ENCODE measurements around the gene PCDHGA12. TPM values are rescaled to one million over a fixed set of nuclear protein-coding genes. Genes with fewer than 3 reads are reported as not detected.

Gene PCDHGA12
- total and polyA plus RNA-seq, 10 of the 15 experiments (the other 5 are each of a cell fraction or from before 2014, with no cell fraction given) = 0.04 to 0.79 (median 0.36) TPM; not detected in 2

DNA sequence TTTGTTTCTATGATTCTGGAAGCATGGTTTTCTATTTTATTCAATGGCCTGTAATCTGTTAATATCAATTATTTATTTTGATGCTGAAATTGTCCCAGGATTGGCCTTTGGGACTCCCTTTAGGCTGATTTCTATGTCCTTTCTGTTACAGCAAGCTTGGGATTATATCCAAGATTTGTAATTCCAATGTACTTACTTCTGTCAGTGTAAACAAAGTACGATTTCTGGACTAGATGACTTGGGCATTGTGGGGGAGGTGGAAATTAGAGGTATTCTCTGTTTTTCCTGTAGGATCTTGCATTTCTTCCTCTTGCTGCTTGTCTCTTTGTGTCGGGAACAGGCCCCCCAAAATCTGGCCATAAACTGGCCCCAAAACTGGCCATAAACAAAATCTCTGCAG is 3.7 kb downstream of the PCDHGA12 start:
- ChIA-PET RAD21 (ENCODE audit: unreplicated experiment) (no interaction called here), SMC1A (ENCODE audit: uncharacterized antibody, unreplicated experiment) (no interaction called here), CTCF (interaction anchor here (1.2 kb wide), 1 partner anchor 90 kb away, joined by 3 read pairs; no protein-coding TSS in a partner anchor), POLR2A (no interaction called here)
- H3K4me2 ChIP-seq (ENCODE audit: control insufficient read depth, insufficient read depth) = no peak overlapping the region
- FAIRE-seq (no peak), DNase-seq (ENCODE audit: low read depth, low spot score) (no peak), ATAC-seq (no peak)
- H4K20me1 ChIP-seq (ENCODE audit: control insufficient read depth, insufficient read depth) = no peaks in the 10 kb centered on the region
- H3K79me2 ChIP-seq (ENCODE audit: control insufficient read depth, insufficient read depth, low read length) = no peaks in the 10 kb centered on the region
- H3K9me3 ChIP-seq (replicated peaks; ENCODE audit: control insufficient read depth, insufficient read depth, low read length) = peaks cover 13% of the 10 kb centered on the region; the same call in 2 of the 3 replicates
- in situ Hi-C loops (cut with MboI) (no loop called here), intact Hi-C loops (cut with micrococcal nuclease; ENCODE audit: unreplicated experiment) (no loop called here)
- no peak overlapping the region for H3K9ac ChIP-seq (ENCODE audit: control insufficient read depth, insufficient read depth, low read length)
- no peak overlapping the region for H3K4me3 ChIP-seq
- no peaks in the 10 kb centered on the region for H3K27me3 ChIP-seq (replicated peaks in 1 of 2; ENCODE audit: control insufficient read depth in 2 of 2, insufficient read depth in 2 of 2, low read length in 1 of 2)
- TF ChIP-seq ASH2L (IDR thresholded peaks at IDR 0.05; ENCODE audit: borderline replicate concordance, low read depth) (no peak), EZH2 (IDR thresholded peaks at IDR 0.05; ENCODE audit: borderline replicate concordance, control insufficient read depth, low read depth, low read length) (no peak), ZNF24 (IDR thresholded peaks at IDR 0.05) (no peak)
- H3K27ac ChIP-seq (ENCODE audit: control insufficient read depth, insufficient read depth) = no peak overlapping the region
- no peaks in the 10 kb centered on the region; the same call in 1 of the 2 replicates for H3K4me1 ChIP-seq (ENCODE audit: control insufficient read depth, insufficient read depth, low read length)
- no peaks in the 10 kb centered on the region for H3K36me3 ChIP-seq (ENCODE audit: control insufficient read depth in 2 of 2, insufficient read depth in 2 of 2, low read length in 1 of 2)
- no TSS peak for BruUV-seq (replicated peaks)
- whole genome bisulfite sequencing (ENCODE audit: insufficient coverage, insufficient replicate concordance, low lambda C conversion rate, missing lambda C conversion rate) = 89% methylated on average over 2 of the region's 2 CpGs
- no peak overlapping the region for H2AFZ ChIP-seq (ENCODE audit: control insufficient read depth, low read depth, low read length)

DNA sequence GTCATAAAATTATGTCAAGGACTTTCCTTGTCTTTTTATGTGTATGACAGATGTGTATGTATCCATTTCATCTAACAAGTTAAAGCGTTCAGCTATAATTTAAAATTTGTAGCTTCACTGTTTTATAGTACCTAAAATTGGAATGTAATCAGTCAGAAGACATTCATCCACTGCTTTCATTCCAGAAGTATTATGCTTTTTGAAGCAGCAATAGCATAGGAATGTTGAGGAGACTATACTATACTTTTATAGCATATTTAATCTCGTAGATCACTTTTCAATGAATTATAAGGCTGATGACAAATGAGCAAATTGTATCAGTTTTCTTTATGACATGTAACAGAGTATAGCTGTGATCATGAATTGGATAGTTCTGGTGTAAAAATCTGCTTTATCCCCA is 6.9 kb downstream of the PCDHGA12 start:
- intact Hi-C loops (cut with micrococcal nuclease; ENCODE audit: unreplicated experiment) (no loop called here), in situ Hi-C loops (cut with MboI) (no loop called here)
- no peaks in the 10 kb centered on the region for H4K20me1 ChIP-seq (ENCODE audit: control insufficient read depth, insufficient read depth)
- no peaks in the 10 kb centered on the region for H3K79me2 ChIP-seq (ENCODE audit: control insufficient read depth, insufficient read depth, low read length)
- H3K9ac ChIP-seq (ENCODE audit: control insufficient read depth, insufficient read depth, low read length) = no peak overlapping the region
- ChIA-PET POLR2A (no interaction called here), SMC1A (ENCODE audit: uncharacterized antibody, unreplicated experiment) (interaction anchor here (1.0 kb wide), 1 partner anchor 121 kb away, joined by 3 read pairs; no protein-coding TSS in a partner anchor), RAD21 (ENCODE audit: unreplicated experiment) (no interaction called here), CTCF (interaction anchor here (0.6 to 1.9 kb wide), 6 partner anchors 16 to 598 kb away, joined by 3 to 8 read pairs (median 4); partner anchors contain the start of genes PCDHGA10, PCDHGA11 and PCDHGA6)
- H3K4me3 ChIP-seq = no peak overlapping the region
- H3K4me2 ChIP-seq (ENCODE audit: control insufficient read depth, insufficient read depth) = no peak overlapping the region
- DNase-seq (ENCODE audit: low read depth, low spot score) = no peak
- WGBS (ENCODE audit: insufficient coverage, insufficient replicate concordance, low lambda C conversion rate, missing lambda C conversion rate) = 80% methylated on average over 2 of the region's 2 CpGs
- no peaks in the 10 kb centered on the region for H3K27me3 ChIP-seq (replicated peaks in 1 of 2; ENCODE audit: control insufficient read depth in 2 of 2, insufficient read depth in 2 of 2, low read length in 1 of 2)
- H3K27ac ChIP-seq (ENCODE audit: control insufficient read depth, insufficient read depth) = no peak overlapping the region
- no peaks in the 10 kb centered on the region for H3K4me1 ChIP-seq (ENCODE audit: control insufficient read depth, insufficient read depth, low read length)
- BruUV-seq (replicated peaks) = no TSS peak
- FAIRE-seq = no peak
- no peak for ATAC-seq
- H3K36me3 ChIP-seq (ENCODE audit: control insufficient read depth in 2 of 2, insufficient read depth in 2 of 2, low read length in 1 of 2) = no peaks in the 10 kb centered on the region
- no peak overlapping the region for H2AFZ ChIP-seq (ENCODE audit: control insufficient read depth, low read depth, low read length)
- H3K9me3 ChIP-seq (replicated peaks; ENCODE audit: control insufficient read depth, insufficient read depth, low read length) = no peaks in the 10 kb centered on the region; the same call in 2 of the 3 replicates
- TF ChIP-seq EZH2 (IDR thresholded peaks at IDR 0.05; ENCODE audit: borderline replicate concordance, control insufficient read depth, low read depth, low read length) = no peak
- TF ChIP-seq BCL11A (IDR thresholded peaks at IDR 0.05; ENCODE audit: low read depth, low read length) = no peak
- TF ChIP-seq, protein P1, sequence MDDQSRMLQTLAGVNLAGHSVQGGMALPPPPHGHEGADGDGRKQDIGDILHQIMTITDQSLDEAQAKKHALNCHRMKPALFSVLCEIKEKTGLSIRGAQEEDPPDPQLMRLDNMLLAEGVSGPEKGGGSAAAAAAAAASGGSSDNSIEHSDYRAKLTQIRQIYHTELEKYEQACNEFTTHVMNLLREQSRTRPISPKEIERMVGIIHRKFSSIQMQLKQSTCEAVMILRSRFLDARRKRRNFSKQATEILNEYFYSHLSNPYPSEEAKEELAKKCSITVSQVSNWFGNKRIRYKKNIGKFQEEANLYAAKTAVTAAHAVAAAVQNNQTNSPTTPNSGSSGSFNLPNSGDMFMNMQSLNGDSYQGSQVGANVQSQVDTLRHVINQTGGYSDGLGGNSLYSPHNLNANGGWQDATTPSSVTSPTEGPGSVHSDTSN (IDR thresholded peaks at IDR 0.05; ENCODE audit: insufficient replicate concordance, low read depth, low read length) = no peak
- TF ChIP-seq, protein P2, sequence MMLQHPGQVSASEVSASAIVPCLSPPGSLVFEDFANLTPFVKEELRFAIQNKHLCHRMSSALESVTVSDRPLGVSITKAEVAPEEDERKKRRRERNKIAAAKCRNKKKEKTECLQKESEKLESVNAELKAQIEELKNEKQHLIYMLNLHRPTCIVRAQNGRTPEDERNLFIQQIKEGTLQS (IDR thresholded peaks at IDR 0.05; ENCODE audit: borderline replicate concordance, extremely low read depth, low read depth, low read length) = no peak
- no peak for TF ChIP-seq PML (IDR thresholded peaks at IDR 0.05; ENCODE audit: low read length)
- TF ChIP-seq, protein P3, sequence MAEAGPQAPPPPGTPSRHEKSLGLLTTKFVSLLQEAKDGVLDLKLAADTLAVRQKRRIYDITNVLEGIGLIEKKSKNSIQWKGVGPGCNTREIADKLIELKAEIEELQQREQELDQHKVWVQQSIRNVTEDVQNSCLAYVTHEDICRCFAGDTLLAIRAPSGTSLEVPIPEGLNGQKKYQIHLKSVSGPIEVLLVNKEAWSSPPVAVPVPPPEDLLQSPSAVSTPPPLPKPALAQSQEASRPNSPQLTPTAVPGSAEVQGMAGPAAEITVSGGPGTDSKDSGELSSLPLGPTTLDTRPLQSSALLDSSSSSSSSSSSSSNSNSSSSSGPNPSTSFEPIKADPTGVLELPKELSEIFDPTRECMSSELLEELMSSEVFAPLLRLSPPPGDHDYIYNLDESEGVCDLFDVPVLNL (IDR thresholded peaks at IDR 0.05; ENCODE audit: low read depth, low read length) = no peak
- no peak for TF ChIP-seq TCF3 (IDR thresholded peaks at IDR 0.05; ENCODE audit: borderline replicate concordance, insufficient read depth, low read depth, low read length)
- no peak for TF ChIP-seq CBFB (IDR thresholded peaks at IDR 0.05; ENCODE audit: low read depth)
- TF ChIP-seq BMI1 (IDR thresholded peaks at IDR 0.05; ENCODE audit: borderline replicate concordance) = no peak
- TF ChIP-seq, protein P4, sequence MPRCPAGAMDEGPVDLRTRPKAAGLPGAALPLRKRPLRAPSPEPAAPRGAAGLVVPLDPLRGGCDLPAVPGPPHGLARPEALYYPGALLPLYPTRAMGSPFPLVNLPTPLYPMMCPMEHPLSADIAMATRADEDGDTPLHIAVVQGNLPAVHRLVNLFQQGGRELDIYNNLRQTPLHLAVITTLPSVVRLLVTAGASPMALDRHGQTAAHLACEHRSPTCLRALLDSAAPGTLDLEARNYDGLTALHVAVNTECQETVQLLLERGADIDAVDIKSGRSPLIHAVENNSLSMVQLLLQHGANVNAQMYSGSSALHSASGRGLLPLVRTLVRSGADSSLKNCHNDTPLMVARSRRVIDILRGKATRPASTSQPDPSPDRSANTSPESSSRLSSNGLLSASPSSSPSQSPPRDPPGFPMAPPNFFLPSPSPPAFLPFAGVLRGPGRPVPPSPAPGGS (IDR thresholded peaks at IDR 0.05; ENCODE audit: borderline replicate concordance, insufficient read depth, low read depth, low read length, poor library complexity, severe bottlenecking) = no peak
- no peak for TF ChIP-seq WRNIP1 (IDR thresholded peaks at IDR 0.05; ENCODE audit: borderline replicate concordance, low read depth, low read length)

Measured in GM12878 (cell line).